Measurements from ENCODE around the gene PRKD3. TPM values are rescaled to one million over a fixed set of nuclear protein-coding genes. Genes with fewer than 3 reads are reported as not detected.

The PRKD3 gene
- 27.3 TPM for polyA plus RNA-seq (ENCODE audit: insufficient read length)

DNA sequence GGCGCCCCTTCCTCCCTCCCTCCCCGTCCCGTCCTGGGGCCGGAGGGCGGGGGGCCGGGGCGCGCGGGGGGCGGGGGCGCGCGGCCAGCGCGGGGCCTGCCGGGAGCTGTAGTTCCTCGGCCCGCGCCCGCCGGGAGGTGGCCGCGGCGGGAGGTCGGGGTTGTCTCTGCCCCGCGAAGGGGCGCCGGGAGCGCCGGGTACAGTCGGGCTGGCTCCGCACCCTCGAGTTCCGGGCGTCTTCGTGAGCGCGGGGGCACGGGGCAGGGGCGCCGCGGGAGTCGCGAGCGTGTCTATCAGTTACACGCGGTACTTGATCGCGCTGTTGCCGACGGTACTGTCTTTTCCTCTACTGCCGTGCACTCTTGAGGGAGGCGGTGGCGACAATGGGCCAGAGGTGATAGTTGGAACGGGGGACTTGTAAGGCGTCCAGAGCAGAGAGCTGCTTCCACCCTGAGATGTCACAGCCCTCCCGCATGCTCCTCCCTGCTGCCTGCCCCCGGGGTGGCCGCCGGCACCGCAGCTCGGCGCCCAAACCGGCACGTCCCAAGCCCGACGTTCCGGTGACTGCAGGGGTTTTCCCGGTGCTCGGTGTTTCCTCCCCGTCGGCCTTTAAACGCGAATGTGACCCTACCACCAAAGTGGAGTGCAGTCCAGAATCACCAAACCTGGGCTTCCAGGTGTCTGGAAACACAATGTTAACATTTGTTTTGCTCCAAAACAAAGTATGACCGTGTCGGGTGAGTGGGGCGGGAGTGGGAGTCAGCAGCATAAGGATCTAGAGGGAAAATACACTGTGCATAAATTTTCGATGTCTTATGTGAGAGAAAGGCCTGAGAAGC is at the start of gene PRKD3:
TSS of gene PRKD3 (minus strand) at position 48 of the 839 bp plus-strand sequence. CDS start 8,309 bp downstream, outside the sequence.
- DNase-seq (ENCODE audit: low read depth): no peak

DNA sequence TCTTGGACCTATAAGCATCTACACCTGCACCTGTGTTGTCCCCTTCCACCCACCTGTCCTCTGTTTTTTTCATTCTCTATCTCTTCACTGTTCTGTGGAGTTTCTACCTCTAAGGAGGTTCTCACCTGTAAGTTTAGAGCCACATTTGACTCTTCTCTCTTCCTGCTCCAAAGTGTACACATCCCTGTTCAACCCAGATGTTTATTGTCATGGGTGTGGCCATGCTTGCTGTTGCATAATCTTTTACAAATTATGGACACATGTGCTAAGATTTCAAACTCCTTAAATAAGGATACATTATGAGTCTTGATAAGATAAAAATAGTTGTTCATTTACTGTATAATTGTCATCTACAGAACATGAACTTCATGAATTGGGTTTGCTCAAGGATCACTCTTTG is 47.4 kb upstream of the PRKD3 start:
- no peak for DNase-seq (ENCODE audit: low read depth)

DNA sequence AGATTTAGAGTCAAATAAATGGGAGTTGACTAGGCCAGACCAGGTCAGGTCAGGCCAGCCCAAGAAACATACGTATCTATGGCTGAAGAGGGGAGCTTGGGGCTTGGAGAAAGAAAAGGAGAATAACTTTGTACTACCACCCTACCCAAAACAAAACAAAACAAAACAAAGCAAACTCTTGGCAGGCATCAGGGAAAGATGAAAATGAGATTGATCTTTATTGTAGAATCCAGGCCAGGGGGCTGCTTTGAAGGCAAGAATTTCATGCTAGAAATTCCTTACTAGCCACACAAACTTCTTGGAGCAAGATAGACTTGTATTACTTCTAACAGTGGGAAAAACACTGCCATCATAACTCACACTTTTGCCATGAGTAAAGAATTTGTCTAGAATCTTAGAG is 46.0 kb upstream of the PRKD3 start:
- no peak for DNase-seq (ENCODE audit: low read depth)

DNA sequence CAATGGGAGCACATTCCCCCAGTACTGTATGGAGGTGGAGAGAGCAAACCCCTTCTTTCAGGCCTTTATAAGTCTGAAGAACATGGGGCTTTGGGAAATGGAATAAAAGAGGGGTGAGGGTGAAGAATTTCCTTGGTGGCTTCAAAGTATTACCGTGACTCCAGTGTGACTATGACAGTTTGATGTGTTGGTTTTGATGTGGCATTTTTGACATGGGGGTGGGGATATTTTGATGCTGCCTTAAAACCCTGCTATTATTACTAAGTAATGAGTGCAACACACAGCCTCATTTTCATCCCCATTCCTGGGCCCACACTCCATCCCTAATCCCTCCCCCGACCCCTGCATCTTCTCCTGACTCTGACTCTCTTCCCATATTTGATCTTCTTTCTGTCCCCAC is 43.4 kb upstream of the PRKD3 start:
- DNase-seq (ENCODE audit: low read depth): no peak

GRCh38 chr2:37367310-37367709 is 42.7 kb upstream of the PRKD3 start:
- no peak for DNase-seq (ENCODE audit: low read depth)

- no peak for DNase-seq (ENCODE audit: low read depth)
Measured at GRCh38 chr2:37366773-37367172, 42.1 kb upstream of the PRKD3 start.

DNA sequence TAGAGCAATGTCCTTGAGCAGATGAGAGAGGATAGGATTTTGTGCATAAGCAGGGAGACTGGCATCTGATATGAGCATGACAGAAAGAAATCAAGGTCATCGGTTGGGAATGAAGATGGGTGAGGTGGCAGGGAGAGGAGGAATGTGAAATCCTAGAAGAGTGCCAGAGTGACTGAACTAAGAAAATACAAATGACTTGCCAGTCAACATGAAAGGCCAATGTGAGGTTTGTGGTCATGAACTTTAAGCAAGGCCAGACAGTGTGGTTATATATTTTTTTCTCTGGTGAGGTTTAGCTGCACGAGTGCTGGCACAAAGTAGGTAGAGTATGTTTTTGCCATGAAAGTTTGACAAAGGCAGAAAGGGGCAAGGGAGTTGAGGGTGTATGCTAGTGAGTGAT is 41.0 kb upstream of the PRKD3 start:
- no peak for DNase-seq (ENCODE audit: low read depth)

DNA sequence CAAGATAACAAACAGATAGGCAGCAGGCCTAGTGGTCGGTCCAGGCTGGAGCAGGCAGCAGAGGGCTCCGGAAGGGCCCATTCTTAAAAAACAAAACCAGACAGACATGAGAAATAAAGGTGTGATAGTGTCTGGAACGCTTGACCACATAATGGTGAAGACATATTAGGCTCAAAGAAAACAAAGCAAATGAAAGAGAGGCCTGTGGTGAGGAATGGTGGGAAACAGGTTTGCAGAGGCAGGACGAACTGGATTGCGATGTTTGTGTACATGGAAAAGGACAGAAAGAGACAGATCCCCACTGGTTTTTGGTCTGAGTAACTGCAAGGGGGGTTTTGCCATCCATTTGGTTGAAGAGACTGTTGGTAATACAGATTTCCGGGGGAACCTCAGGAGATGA is 39.7 kb upstream of the PRKD3 start:
- DNase-seq (ENCODE audit: low read depth): no peak

GRCh38 chr2:37361994-37362698 is 37.5 kb upstream of the PRKD3 start:
- no peak for DNase-seq (ENCODE audit: low read depth)

GRCh38 chr2:37361216-37361815 is 36.7 kb upstream of the PRKD3 start:
- DNase-seq (ENCODE audit: low read depth): no peak

- no peak for DNase-seq (ENCODE audit: low read depth)
Measured at GRCh38 chr2:37358466-37358865, 33.8 kb upstream of the PRKD3 start.

GRCh38 chr2:37357530-37357929 is 32.9 kb upstream of the PRKD3 start:
- no peak for DNase-seq (ENCODE audit: low read depth)

GRCh38 chr2:37357069-37357468 is 32.4 kb upstream of the PRKD3 start:
- no peak for DNase-seq (ENCODE audit: low read depth)

- DNase-seq (ENCODE audit: low read depth): no peak
Measured at GRCh38 chr2:37356299-37356698, 31.7 kb upstream of the PRKD3 start.

GRCh38 chr2:37355735-37356134 is 31.1 kb upstream of the PRKD3 start:
- DNase-seq (ENCODE audit: low read depth): no peak

- DNase-seq (ENCODE audit: low read depth): no peak
Measured at GRCh38 chr2:37354531-37354930, 29.9 kb upstream of the PRKD3 start.

DNA sequence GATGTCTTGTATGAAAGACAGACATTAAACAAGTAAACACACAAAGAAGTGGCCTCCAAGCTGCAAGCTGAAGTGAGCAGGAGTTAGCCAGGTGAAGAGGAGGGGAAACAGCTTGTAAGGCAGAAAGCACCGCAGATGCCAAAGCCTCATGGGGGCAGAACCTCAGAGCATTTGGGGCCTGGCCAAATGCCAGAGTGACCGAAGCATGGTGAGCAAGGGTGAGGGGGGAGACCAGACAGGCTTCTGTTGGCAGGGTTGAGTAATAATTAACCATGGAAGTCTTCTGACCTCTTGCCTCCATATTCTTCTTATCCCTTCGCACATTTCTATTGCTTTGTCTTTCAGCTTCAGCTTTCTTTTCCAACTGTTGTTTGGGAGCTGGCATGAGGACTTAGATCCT is 25.4 kb upstream of the PRKD3 start:
- no peak for DNase-seq (ENCODE audit: low read depth)

DNA sequence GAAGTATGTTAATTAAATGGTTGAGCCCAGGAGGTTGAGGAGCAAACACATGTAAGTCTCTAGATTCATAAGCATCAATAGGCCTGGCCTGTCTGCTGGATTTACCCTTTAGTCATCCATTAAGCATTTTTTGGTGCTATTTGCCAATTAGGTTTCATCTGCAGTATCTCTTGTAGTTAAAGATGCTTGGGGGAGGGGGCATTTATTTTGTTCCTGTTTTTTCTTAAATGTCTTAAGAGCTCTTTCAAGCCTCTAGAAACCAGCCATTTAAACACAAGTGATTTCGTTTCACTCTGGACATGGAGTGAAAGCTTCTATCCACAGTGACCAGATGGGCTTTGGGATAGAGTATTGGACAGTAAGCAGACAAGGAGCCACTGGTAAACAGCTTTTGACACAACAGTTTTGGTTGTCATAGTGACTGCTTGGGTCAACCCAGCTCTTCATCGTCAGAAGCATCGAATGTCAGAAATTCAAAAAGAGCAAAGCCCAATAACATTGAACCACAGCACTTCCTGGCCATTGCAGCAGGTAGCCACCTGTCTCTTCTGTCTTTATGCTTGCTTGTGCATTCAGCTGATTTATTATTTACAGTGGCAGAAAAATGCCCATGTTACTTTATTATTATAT is 24.7 kb upstream of the PRKD3 start:
- no peak for DNase-seq (ENCODE audit: low read depth)

DNA sequence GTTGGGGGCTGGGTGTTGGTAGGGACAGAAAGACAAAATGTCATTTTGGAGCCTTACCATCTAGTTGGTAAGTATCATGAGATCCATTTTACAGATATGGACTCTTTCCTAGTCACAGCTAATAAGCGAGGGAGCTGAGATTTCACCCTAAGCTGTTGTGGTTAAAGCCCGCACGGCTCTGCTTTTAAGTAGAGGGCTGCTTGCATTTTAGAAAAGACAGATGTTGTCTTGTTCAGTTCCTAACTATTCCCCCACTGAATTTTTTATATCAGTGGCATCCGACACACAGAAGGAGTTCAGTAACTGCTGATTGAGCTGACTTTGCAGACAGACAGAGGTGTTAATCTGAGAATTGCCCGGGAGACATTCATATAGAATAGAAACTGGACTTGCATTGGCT is 23.5 kb upstream of the PRKD3 start:
- no peak for DNase-seq (ENCODE audit: low read depth)

GRCh38 chr2:37344453-37345361 is 20.1 kb upstream of the PRKD3 start, which contains the start of gene QPCT:
TSS of gene QPCT (plus strand) at chr2:37344630. CDS start at chr2:37344732, 102 bp downstream.
- DNase-seq (ENCODE audit: low read depth): no peak
